HG03175 (cell line): ENCODE data around the gene KCNK18.

Experiments
- ATAC-seq: cut with Tn5 transposase; IDR thresholded peaks from one replicate; pipeline ENCODE4 v1.9.1; 2021; ENCODE audit warnings: mild to moderate bottlenecking, moderate library complexity; ENCODE audit not compliant: unreplicated experiment

The KCNK18 gene

DNA sequence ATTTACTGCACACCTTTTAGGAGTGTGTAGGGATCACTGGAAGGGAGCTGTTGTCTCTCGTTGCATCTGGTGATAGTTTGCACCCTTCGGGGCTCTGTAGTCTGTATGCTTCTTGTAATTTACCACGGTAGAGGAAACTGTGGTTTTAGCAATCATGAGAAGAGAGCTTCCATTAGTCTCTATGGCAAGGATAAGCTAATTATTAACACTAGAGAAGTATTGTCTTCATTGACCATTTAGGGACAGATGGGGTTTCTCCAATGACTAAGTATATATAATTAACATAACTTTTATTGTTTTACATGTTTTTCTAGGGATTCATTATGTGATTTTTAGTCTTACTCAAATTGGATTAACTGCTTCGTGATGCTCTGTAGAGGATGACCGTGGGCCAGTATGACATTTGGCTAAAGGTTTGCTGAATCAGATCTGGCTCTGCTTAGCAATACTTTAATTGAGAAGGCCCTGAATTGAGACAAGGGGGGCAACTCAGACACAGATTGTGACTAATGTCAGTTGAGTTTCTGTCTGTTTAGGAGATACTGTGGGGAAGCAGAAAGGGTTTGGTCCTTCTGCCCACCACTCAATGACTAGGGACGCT is 52.3 kb downstream of the KCNK18 start:
- peak; percentile 82 for ATAC-seq

DNA sequence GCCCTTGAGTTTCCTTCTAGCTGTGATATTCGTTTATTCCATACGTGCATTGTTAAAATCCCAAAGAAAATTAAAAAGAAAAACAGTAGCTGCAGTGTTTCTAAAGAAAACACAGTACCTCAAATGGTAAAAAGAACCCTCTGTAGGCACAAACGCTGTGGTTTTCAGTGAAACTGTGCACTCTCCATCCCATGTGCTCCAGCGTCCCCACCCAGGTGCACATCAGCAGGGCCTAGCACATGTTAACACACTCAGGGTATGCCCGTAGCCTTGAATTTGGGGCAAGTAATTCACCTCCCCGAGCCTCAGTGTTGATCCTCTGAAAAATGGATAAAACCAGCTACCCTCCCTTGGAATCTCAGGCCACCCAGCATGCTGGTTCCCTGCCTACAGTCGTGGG is 53.1 kb downstream of the KCNK18 start:
- no peak for ATAC-seq

DNA sequence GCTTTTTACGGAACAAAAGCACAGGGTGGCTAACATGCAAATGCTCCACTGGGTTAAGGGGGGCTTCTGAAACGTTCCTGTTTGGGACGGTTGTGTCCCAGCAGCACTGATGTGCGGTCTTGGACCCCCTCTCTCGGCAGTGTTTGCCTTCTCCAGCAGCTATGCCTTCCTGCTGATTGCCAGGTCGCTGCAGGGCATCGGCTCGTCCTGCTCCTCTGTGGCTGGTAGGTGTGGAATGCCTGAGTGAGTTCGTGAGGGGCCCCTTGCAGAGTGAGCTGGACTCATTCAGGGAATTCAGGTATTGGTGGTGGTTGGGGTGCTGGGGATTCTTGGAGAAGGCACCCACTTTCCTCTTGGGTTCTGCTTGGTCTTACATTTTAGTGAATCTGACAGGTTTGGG is 56.6 kb downstream of the KCNK18 start:
- no peak for ATAC-seq

DNA sequence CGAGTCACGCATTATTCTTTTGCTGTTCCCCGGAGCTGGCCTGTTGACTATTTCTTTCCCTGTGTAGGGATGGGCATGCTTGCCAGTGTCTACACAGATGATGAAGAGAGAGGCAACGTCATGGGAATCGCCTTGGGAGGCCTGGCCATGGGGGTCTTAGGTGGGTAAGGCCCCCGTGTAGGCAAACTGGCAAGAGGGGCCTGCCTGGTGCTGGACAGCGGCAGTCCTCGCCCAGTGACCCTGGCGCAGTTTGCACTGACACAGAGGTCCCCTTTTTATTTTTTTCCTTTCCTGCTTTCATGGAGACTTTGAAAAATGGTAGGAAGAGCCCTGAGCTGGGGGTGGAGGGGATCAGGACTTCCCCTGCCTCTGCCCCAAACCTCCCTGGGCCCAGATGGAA is 57.0 kb downstream of the KCNK18 start:
- no peak for ATAC-seq

DNA sequence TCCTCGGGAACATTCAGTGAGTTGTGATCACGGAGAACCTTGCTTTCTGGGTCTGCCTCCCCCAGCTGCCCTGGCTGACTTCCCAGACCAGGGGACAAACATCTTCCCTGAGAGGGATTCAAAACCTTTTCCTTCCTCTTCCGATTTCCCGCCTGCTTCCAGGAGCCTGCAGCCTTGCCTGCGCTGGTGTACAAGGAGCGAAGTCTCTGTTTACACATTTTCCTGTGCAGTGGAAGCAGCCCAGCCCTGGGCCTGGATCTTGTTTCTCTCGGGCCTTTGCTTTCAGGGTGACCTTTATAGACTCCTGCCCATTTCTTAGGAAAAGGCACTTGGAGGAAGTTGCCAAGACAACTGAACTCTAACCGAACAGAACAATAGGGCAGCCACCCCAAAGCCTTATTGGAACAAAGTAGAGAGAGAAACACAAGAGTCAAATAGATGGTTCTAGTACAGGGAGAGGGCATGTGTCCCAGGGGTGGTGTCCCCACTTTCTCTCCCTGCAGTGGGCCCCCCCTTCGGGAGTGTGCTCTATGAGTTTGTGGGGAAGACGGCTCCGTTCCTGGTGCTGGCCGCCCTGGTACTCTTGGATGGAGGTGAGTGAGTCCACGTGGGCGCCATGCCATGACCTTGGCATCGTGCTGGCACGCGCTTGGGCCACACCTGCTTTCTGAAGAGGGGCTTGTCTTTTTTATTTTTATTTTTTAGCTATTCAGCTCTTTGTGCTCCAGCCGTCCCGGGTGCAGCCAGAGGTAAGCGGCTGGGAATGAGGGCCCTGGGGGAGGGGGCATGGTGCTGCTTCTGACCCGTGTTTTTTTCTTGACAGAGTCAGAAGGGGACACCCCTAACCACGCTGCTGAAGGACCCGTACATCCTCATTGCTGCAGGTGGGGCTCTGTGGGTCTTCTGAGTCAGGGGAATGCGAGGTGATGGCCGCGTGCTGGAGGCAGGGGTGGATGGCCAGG is 57.8 kb downstream of the KCNK18 start:
- ATAC-seq: no peak

DNA sequence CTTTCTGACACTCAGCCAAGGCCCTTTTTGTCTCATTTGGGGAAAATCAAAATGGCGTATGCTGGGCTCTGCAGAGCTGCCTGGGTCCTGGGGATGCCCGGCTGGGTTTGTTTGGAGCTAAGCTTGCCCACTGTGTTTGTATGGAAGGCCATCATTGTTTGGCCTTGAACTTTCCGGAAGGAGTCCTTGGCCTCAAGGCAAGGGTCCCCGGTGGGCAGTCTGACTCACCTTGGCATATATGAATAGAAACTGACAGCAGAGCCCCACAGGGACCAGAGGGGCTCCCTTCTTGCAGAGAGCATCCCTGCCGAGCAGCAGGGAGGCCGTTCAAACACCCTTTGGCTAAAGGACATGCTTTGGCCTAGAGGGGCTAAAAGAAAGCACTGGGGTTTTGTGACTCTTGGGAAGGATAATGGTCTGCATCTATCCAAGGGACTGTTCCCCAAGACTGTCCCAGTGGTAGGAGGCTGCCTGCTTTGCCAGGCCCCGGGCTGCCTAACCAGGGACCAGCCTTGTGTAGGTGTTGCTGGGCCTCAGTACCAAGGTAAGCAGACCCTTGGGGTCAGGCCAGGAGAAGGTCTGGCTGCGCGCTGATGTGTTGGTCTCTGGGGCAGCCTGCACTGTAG is 58.7 kb downstream of the KCNK18 start:
- ATAC-seq: no peak

- no peak for ATAC-seq
These were observed 59.6 kb downstream of the KCNK18 start for GRCh38 chr10:117256910-117257309.

DNA sequence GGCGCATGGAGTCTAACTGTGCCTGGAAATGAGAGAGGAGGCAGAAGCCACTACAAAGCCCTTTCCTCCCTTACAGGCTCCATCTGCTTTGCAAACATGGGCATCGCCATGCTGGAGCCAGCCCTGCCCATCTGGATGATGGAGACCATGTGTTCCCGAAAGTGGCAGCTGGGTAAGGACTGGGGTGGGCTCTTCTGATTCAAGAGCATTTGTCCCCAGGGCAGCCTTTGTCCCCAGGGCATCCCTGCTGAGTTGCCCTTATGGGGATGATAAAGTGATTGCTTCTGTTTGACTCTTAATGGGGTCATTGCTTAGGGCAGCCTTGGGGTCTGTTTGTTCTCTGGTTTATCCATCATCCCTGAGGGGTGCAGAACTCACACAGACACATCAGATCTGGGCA is 60.4 kb downstream of the KCNK18 start:
- ATAC-seq: no peak

DNA sequence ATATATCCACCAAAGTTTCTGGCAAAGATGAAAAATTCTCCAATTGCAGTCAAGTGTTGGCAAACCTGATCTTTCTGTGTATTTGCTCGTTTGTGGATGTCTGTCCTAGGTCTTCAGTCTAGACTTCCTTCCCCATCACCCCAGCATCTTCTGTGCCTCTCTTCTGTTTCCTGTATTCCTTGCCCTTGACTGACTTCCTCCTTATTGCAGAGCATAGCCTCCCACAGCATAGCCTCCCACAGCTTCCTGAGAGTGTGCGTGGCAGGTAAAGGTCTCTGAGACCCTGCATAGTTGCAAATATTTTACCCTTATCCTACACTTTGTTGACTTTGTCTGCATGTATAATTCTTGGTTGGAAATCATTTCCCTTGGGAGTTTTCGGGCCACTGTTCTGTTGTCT is 62.0 kb downstream of the KCNK18 start:
- ATAC-seq: no peak
